SK-N-SH treated with all-trans-retinoic acid at 6 μM for 48 hours (cell line): ENCODE measurements around the gene FBXO24.

Source experiments
- BACH2 ChIP-seq: fragments of 250-450 bp; sonication (Bioruptor Pico); IDR thresholded peaks from 2 replicates; pipeline ENCODE4 v1.9.0; 2021; ENCODE audit warnings: mild to moderate bottlenecking, borderline replicate concordance
- CREB5 ChIP-seq: fragments of 250-450 bp; sonication (Bioruptor Pico); IDR thresholded peaks from 2 replicates; pipeline ENCODE4 v1.5.1; 2020; ENCODE audit warnings: low read depth, mild to moderate bottlenecking, moderate library complexity
- CSDC2 ChIP-seq: fragments of 250-450 bp; sonication (Bioruptor Pico); IDR thresholded peaks from 2 replicates; pipeline ENCODE4 v1.5.0; 2020; ENCODE audit warnings: mild to moderate bottlenecking, moderate library complexity
- GLIS3 ChIP-seq: fragments of 250-450 bp; sonication (Bioruptor Pico); IDR thresholded peaks from 2 replicates; pipeline ENCODE4 v1.5.0; 2020; ENCODE audit warnings: mild to moderate bottlenecking, moderate library complexity
- ISL1 ChIP-seq: fragments of 250-450 bp; sonication (Bioruptor Pico); IDR thresholded peaks from 2 replicates; pipeline ENCODE4 v2.1.2; 2022; ENCODE audit warnings: mild to moderate bottlenecking, moderate library complexity
- PPARA ChIP-seq: fragments of 250-450 bp; sonication (Bioruptor Pico); IDR thresholded peaks from 2 replicates; pipeline ENCODE4 v1.5.0; 2020; ENCODE audit warnings: mild to moderate bottlenecking, borderline replicate concordance
- RARB ChIP-seq: fragments of 250-450 bp; sonication (Bioruptor Pico); IDR thresholded peaks from 2 replicates; pipeline ENCODE4 v1.8.0; 2021; ENCODE audit warnings: mild to moderate bottlenecking, moderate library complexity
- ZC3H10 ChIP-seq: fragments of 250-450 bp; sonication (Bioruptor Pico); IDR thresholded peaks from 2 replicates; pipeline ENCODE4 v1.5.1; 2021; ENCODE audit warnings: mild to moderate bottlenecking, moderate library complexity
- ZFP3 ChIP-seq: fragments of 250-450 bp; sonication (Bioruptor Pico); IDR thresholded peaks from 2 replicates; pipeline ENCODE4 v1.5.0; 2020; ENCODE audit warnings: mild to moderate bottlenecking, moderate library complexity
- ZFP30 ChIP-seq: fragments of 450-650 bp; formaldehyde crosslinking; IDR thresholded peaks from 2 replicates; pipeline ENCODE4 v1.5.0; 2022; ENCODE audit warnings: mild to moderate bottlenecking, moderate library complexity
- ZNF565 ChIP-seq: fragments of 450-650 bp; formaldehyde crosslinking; conservative IDR thresholded peaks from 2 replicates; pipeline ENCODE4 v1.5.0; 2020; ENCODE audit warnings: low read depth, mild to moderate bottlenecking, moderate library complexity
- TF ChIP-seq, protein P1 (sequence below): fragments of 250-450 bp; sonication (Bioruptor Pico); IDR thresholded peaks from 2 replicates; pipeline ENCODE4 v1.8.0; 2020; ENCODE audit warnings: mild to moderate bottlenecking, moderate library complexity, borderline replicate concordance
- TF ChIP-seq, protein P2 (sequence below): fragments of 250-450 bp; sonication (Bioruptor Pico); IDR thresholded peaks from 2 replicates; pipeline ENCODE4 v1.5.1; 2021; ENCODE audit warnings: mild to moderate bottlenecking, moderate library complexity
- TF ChIP-seq, protein P3 (sequence below): fragments of 250-450 bp; sonication (Bioruptor Pico); IDR thresholded peaks from 2 replicates; pipeline ENCODE4 v1.5.0; 2020; ENCODE audit warnings: mild to moderate bottlenecking, moderate library complexity

GRCh38 chr7:100621554-100621953, 35.4 kb downstream of the FBXO24 start:
- TF ChIP-seq RARB (CRISPR knock-in tag) (no peak), ZFP3 (no peak), ZFP30 (CRISPR knock-in tag) (no peak), CSDC2 (CRISPR knock-in tag) (no peak), ISL1 (CRISPR knock-in tag) (no peak), CREB5 (CRISPR knock-in tag) (no peak), ZNF565 (no peak), GLIS3 (CRISPR knock-in tag) (no peak), PPARA (CRISPR knock-in tag) (no peak), BACH2 (CRISPR knock-in tag) (no peak), ZC3H10 (CRISPR knock-in tag) (no peak)
- TF ChIP-seq, protein P1, sequence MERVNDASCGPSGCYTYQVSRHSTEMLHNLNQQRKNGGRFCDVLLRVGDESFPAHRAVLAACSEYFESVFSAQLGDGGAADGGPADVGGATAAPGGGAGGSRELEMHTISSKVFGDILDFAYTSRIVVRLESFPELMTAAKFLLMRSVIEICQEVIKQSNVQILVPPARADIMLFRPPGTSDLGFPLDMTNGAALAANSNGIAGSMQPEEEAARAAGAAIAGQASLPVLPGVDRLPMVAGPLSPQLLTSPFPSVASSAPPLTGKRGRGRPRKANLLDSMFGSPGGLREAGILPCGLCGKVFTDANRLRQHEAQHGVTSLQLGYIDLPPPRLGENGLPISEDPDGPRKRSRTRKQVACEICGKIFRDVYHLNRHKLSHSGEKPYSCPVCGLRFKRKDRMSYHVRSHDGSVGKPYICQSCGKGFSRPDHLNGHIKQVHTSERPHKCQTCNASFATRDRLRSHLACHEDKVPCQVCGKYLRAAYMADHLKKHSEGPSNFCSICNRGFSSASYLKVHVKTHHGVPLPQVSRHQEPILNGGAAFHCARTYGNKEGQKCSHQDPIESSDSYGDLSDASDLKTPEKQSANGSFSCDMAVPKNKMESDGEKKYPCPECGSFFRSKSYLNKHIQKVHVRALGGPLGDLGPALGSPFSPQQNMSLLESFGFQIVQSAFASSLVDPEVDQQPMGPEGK (CRISPR knock-in tag) = no peak
- TF ChIP-seq, protein P2, sequence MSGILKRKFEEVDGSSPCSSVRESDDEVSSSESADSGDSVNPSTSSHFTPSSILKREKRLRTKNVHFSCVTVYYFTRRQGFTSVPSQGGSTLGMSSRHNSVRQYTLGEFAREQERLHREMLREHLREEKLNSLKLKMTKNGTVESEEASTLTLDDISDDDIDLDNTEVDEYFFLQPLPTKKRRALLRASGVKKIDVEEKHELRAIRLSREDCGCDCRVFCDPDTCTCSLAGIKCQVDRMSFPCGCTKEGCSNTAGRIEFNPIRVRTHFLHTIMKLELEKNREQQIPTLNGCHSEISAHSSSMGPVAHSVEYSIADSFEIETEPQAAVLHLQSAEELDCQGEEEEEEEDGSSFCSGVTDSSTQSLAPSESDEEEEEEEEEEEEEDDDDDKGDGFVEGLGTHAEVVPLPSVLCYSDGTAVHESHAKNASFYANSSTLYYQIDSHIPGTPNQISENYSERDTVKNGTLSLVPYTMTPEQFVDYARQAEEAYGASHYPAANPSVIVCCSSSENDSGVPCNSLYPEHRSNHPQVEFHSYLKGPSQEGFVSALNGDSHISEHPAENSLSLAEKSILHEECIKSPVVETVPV (CRISPR knock-in tag) = no peak
- TF ChIP-seq, protein P3, sequence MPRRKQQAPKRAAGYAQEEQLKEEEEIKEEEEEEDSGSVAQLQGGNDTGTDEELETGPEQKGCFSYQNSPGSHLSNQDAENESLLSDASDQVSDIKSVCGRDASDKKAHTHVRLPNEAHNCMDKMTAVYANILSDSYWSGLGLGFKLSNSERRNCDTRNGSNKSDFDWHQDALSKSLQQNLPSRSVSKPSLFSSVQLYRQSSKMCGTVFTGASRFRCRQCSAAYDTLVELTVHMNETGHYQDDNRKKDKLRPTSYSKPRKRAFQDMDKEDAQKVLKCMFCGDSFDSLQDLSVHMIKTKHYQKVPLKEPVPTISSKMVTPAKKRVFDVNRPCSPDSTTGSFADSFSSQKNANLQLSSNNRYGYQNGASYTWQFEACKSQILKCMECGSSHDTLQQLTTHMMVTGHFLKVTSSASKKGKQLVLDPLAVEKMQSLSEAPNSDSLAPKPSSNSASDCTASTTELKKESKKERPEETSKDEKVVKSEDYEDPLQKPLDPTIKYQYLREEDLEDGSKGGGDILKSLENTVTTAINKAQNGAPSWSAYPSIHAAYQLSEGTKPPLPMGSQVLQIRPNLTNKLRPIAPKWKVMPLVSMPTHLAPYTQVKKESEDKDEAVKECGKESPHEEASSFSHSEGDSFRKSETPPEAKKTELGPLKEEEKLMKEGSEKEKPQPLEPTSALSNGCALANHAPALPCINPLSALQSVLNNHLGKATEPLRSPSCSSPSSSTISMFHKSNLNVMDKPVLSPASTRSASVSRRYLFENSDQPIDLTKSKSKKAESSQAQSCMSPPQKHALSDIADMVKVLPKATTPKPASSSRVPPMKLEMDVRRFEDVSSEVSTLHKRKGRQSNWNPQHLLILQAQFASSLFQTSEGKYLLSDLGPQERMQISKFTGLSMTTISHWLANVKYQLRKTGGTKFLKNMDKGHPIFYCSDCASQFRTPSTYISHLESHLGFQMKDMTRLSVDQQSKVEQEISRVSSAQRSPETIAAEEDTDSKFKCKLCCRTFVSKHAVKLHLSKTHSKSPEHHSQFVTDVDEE (CRISPR knock-in tag) = no peak
